CD4-positive, alpha-beta T cell treated with Interferon gamma for 1 hour (primary cell): ENCODE data around the gene SPATA2.

Experiments used
- DNase-seq: peaks from one replicate; pipeline ENCODE4 v3.0.0-alpha.2; 2020

SPATA2 gene

GRCh38 chr20:49929142-49929494 is 13.8 kb upstream of the SPATA2 start:
- DNase-seq, result no peak

DNA sequence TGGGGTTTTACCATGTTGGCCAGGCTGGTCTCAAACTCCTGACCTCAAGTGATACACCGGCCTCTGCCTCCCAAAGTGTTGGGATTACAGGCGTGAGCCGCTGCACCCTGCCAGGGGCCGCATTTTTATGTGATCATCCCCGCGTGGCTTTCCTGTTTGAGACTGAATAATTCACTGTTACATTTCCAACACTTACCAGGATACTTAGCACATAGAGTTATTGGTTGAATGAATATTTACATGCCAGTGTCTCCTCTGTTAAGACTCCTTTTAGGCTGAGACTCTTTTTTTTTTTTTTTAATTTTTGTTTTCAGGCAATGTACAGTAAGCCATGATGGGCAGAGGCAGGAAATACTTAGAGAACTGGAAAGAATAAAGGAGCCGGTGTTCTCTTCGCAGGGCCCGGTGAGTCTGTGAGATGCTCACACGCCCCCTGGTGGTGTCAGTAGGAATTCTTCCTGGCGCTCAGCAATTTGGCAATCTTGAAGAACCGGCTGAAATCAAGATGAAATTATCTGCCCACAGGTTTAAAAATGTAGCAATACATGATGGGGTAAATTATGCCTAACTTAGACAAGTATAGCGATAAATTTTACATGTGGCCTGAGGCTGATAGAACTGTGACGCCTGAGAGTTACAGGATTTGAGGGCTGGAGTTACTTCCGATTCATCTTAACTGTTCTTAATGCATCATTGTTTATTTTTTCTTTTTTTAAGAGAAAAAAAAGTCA is 13.2 kb upstream of the SPATA2 start:
- peak; percentile 74 for DNase-seq

- DNase-seq, result no peak
These were observed 10.6 kb upstream of the SPATA2 start for GRCh38 chr20:49925901-49926454.

DNA sequence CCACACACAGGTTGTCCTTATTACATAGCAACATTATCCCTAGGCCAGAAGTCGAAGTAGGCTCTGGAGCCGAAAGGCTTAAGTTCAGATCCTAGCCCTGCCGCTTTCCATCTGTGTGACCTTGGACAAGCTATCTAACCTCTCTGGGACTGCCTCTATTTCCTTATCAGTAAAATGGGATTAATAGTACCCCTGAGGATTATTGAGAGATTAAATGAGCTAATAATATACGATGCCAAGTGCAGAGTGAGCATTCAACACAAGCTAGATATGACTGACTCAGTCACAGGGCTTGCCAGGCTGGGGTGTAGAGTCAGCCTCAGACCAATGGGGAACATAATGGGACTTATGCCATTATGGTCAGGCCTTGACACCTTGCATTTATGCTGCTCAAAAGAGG is 8.9 kb upstream of the SPATA2 start:
- DNase-seq, result no peak

GRCh38 chr20:49919461-49919860 is 4.1 kb upstream of the SPATA2 start:
- no peak for DNase-seq

- DNase-seq, result no peak
These were observed 3.7 kb upstream of the SPATA2 start for GRCh38 chr20:49919009-49919408.

DNA sequence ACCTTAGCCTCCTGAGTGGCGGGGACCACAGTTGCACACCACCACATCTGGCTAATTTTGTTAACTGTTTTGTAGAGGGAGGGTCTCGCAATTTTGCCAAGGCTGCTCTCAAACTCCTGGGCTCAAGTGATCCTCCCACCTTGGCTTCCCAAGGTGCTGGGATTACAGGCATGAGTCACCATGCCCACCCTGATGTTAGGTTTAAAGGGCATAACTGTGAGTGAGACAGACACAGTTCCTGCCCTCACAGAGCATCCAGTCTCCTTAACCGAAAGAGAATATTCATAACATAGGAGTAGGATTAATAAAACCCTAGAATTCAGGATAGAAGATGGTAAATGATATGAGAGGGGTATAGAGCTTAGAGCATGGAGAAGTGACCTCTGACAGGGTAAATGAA is 3.1 kb upstream of the SPATA2 start:
- DNase-seq, result no peak

GRCh38 chr20:49916146-49917002 is 1.0 kb upstream of the SPATA2 start:
- no peak for DNase-seq

GRCh38 chr20:49915118-49915379 is 280 bp downstream of the SPATA2 start:
- DNase-seq, result no peak

- no peak for DNase-seq
These were observed 815 bp downstream of the SPATA2 start for GRCh38 chr20:49914310-49915117.

DNA sequence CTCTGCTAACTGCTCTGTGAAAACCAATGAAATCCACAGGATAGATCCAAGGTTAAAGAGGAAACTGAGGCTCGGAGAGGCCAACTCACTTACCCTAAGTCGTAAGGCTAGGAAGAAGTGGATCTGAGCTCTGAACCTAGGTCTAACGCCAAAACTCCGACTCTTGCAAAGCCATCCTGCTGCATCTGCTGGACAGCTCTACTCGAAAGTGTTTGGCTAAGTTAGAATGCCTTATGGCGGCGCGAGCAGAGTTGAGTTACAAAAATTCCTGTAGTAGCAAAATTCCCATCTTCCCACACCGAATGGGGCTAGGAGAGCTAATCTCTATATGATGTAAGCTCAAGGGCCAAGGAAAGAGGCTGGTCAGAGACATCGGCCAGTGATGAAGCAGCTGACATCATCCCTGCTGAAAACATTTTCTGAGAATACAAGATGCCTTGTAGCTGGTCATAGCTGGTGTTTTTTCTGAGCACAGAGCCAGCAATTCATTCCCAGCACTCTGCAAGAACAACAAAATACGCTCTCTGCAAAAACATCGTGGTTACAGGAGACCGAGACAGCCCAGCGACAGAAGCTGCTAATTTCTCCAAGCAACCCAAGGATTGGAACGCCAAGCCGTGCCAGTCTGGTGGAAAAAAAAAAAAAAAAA is 1.8 kb downstream of the SPATA2 start:
- no peak for DNase-seq

DNA sequence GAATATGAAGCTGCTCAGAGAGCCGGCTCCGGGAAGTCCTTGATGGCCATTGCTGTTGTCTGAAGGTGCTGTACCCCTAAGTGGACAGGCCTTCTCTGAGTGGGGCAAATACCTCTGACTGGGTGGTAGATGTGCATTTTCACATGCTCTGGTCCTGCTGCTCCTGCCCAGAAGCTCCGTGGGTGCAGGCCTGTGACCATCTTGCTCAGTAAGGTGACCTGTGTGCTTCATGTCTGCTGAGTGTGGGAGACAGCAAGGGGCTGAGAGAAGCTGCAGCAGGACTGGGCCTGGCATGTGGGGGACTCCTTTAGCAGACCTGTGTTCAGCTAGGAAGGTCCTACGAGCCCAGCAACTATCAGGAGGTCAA is 5.0 kb downstream of the SPATA2 start:
- no peak for DNase-seq

DNA sequence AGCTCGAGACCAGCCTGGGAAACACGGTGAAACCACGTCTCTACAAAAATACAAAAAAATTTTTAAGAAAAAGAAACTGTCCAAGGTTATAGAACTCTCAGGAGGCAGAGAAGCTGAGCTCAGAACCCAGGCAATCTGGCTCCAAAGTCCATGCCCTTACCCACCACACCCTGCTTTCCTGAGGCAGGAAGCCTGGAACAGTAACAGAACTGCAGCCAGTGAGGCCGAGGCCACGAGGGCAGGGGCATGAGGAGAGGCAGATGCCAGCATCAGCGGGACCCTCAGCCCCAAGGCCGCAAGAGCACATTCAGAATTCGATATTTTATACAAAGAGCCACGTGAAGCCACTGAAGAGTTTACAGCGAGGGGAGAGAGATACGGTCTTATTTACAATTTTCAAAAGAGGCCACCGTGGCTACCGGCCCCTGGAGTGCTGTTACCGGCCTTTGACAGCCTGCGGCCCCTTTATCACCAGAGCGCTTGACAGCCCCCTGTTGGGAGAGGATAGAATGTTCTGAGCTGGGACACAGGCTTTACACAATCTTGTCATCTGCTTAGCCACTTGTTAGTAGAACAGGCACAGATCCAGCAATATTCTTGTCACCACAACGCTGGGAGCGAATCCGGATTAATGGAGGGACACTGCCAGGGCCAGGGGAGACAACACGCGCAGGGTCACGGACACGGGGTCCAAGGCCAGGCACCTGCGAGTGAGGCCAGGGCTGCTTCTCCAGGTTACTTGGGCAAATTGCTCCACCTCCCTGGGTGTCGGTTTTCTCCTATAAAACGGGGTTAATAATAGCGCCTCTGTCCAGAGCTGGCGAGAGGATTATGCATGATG is 5.6 kb downstream of the SPATA2 start:
- no peak for DNase-seq

- DNase-seq, result no peak
These were observed 7.1 kb downstream of the SPATA2 start for GRCh38 chr20:49908258-49908565.

- no peak for DNase-seq
These were observed 7.7 kb downstream of the SPATA2 start for GRCh38 chr20:49907405-49908257.

DNA sequence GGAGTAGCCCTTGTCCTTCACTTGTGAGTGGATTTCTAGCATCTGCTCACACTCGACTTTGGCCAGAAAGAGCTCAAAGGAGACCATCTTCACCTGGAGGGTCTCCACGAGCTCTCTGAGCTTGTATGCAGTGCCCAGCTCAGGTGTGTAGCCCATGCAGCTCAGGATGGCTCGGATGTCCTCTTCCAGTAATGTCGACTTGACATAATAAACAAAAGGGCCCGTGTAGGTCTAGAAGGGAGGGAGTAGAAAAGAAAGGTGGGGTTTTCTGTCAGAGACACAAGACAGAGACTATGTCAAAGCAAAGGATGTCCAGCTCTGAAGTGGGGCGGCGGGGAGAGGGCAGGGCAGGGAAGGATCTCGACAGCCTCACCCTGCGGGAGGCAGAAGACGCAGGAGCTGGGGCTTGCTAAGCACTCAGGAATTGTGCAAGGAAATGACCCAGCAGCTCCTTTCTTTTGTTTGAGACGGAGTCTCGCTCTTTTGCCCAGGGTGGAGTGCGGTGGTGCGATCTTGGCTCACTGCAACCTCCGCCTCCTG is 8.6 kb downstream of the SPATA2 start:
- no peak for DNase-seq

DNA sequence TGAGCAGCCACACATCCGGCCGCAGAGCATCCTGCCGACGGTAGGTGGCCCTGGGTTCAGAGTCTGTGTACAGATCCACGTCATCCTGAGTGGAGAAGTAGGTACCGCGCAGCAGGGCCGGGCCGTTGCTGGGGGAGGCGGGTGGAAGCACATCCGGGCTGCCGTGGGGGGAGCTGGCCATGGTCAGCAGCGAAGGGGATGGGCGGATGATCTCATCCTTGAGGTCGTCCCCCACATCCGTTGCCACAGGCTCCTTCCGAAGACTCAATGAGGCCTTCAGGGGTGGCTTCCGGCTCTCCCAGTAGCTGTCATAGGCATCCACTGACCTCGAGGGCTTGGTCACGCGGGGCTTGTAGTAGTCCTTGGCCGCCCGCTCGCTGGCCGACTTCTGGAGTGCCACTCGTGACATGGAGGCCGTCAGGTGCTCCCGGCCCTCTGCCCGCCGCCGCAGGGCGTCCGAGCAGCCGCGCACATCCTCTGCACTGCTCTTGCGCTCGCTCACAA is 9.2 kb downstream of the SPATA2 start:
- no peak for DNase-seq

DNA sequence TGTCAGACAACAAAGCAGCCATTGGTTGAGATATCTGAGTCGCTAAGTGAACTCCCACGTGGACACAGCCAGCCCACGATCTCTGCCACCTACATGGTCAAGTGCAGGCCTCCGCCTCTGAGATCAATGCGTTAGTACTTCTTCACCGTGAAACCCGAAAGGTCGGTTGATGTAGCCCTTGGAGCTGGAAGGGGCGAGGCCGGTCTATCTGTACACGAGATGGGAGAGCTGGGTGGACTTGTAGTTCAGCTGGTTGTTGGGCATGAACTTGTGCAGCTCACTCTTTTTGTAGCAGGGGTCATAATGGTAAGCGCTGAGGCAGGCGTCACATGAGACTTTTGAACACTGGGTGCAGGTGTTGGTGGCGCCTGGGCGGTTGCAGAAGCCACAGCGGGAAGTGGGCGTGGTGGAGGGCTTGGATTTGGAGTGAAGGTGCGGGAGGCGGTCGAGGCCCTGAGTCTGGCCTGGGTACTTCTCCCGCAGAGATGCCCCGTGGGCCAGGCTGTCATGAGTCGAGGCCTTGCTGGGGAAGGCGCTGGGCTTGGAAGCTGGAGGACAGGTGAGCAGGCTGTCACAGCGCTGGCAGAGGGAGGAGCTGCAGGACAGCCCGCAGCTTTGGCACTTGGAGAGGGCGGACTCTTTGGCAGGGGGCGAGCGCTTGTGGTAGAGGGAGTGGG is 9.8 kb downstream of the SPATA2 start:
- no peak for DNase-seq

DNA sequence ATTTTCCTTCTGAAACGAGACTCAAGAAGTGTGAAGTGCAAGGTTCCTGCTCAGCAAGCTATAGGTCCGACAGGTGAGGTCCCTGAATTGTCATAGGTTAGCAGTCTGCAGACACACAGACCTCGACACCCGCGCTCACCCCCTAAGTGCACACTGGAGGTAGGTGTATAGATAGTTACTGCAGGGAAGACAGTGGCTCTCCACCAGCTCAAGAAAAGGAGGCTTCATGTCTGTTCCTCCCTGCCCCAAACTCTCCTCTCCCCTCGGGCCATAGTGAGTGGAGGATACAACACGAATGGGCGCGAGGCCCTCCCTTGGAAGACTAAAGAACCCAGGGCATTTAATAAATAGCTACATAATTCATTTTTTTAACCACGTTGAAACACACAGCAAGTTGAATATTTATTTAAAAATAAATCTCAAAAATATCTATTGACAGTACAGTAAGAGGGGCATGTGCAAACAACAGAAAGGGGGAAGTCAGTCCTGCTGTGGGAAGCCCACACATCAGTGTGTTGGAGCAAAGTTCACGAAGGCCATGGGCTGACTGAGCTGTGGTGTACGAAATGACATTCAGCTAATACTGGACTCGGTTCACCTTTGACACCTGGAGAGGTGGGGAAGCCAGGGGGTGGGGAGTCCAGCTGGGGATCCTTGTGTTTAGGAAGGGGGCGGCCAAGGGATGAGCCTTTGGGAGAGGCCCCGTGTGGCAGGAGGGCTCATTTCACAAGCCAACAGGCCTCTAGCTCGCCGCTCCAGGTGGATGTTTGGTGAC is 10.7 kb downstream of the SPATA2 start:
- no peak for DNase-seq
